ENCODE measurements around the gene IFNGR2.

IFNGR2 gene

GRCh38 chr21:33418691-33419090 is 15.5 kb downstream of the IFNGR2 start:
- DNase-seq (ENCODE audit: extremely low read depth, insufficient read length) = no peak
- Histone ChIP-seq H3K27me3 (replicated peaks; ENCODE audit: control insufficient read depth, insufficient read depth, low read length) (no peaks in the 10 kb centered on the region), H3K4me3 (replicated peaks; ENCODE audit: low read depth, low read length) (no peak overlapping the region), H3K36me3 (ENCODE audit: control insufficient read depth, insufficient read depth, low read length) (peaks cover 26% of the 10 kb centered on the region)
- TF ChIP-seq CTCF (IDR thresholded peaks at IDR 0.05; ENCODE audit: insufficient read depth, low read length, poor library complexity, severe bottlenecking) = no peak

- Histone ChIP-seq H3K27me3 (replicated peaks; ENCODE audit: control insufficient read depth, insufficient read depth, low read length) (no peaks in the 10 kb centered on the region), H3K36me3 (ENCODE audit: control insufficient read depth, insufficient read depth, low read length) (peaks cover 26% of the 10 kb centered on the region), H3K4me3 (replicated peaks; ENCODE audit: low read depth, low read length) (no peak overlapping the region)
- TF ChIP-seq CTCF (IDR thresholded peaks at IDR 0.05; ENCODE audit: insufficient read depth, low read length, poor library complexity, severe bottlenecking) = no peak
- DNase-seq (ENCODE audit: extremely low read depth, insufficient read length) = no peak
Measured at GRCh38 chr21:33419538-33420123, 16.4 kb downstream of the IFNGR2 start.

- no peak overlapping the region for H3K4me3 ChIP-seq (replicated peaks; ENCODE audit: low read depth, low read length)
- H3K27me3 ChIP-seq (replicated peaks; ENCODE audit: control insufficient read depth, insufficient read depth, low read length) = no peaks in the 10 kb centered on the region
- peaks cover 30% of the 10 kb centered on the region for H3K36me3 ChIP-seq (ENCODE audit: control insufficient read depth, insufficient read depth, low read length)
- DNase-seq (ENCODE audit: extremely low read depth, insufficient read length) = no peak
- TF ChIP-seq CTCF (IDR thresholded peaks at IDR 0.05; ENCODE audit: insufficient read depth, low read length, poor library complexity, severe bottlenecking) = no peak
Measured at GRCh38 chr21:33421713-33422393, 18.6 kb downstream of the IFNGR2 start.

GRCh38 chr21:33424214-33424613 is 21.0 kb downstream of the IFNGR2 start:
- no peak for DNase-seq (ENCODE audit: extremely low read depth, insufficient read length)
- no peaks in the 10 kb centered on the region for H3K27me3 ChIP-seq (replicated peaks; ENCODE audit: control insufficient read depth, insufficient read depth, low read length)
- no peak overlapping the region for H3K4me3 ChIP-seq (replicated peaks; ENCODE audit: low read depth, low read length)
- peaks cover 41% of the 10 kb centered on the region for H3K36me3 ChIP-seq (ENCODE audit: control insufficient read depth, insufficient read depth, low read length)
- no peak for TF ChIP-seq CTCF (IDR thresholded peaks at IDR 0.05; ENCODE audit: insufficient read depth, low read length, poor library complexity, severe bottlenecking)

GRCh38 chr21:33425825-33426224 is 22.6 kb downstream of the IFNGR2 start:
- Histone ChIP-seq H3K4me3 (replicated peaks; ENCODE audit: low read depth, low read length) (no peak overlapping the region), H3K27me3 (replicated peaks; ENCODE audit: control insufficient read depth, insufficient read depth, low read length) (no peaks in the 10 kb centered on the region), H3K36me3 (ENCODE audit: control insufficient read depth, insufficient read depth, low read length) (peaks cover 40% of the 10 kb centered on the region)
- TF ChIP-seq CTCF (IDR thresholded peaks at IDR 0.05; ENCODE audit: insufficient read depth, low read length, poor library complexity, severe bottlenecking) = no peak
- no peak for DNase-seq (ENCODE audit: extremely low read depth, insufficient read length)

All from GM06990 (cell line).